Prostate gland (tissue), 2 donors: ENCODE results near the gene FOXB2. TPM values are rescaled to one million over a fixed set of nuclear protein-coding genes. Genes with fewer than 3 reads are reported as not detected.

Experiments used
- DNase-seq: peaks from one replicate; pipeline ENCODE4 v3.0.0-alpha.2; 2019; ENCODE audit warnings: low spot score
- H3K27ac ChIP-seq, 2 donors: fragments of 200-600 bp; sonication (generic); 2 replicates each; pipeline ENCODE4 v1.5.1; 2017 to 2019
- H3K27me3 ChIP-seq: fragments of 200-600 bp; sonication (generic); replicated peaks from 2 replicates; pipeline ENCODE4 v1.5.1; 2019; ENCODE audit not compliant: insufficient read depth
- H3K36me3 ChIP-seq, 2 donors: fragments of 200-600 bp; sonication (generic); 1 replicate in 1 of 2; 2 replicates in 1 of 2; pipeline versions ENCODE4 v1.5.1 to v1.8.1; 2017 to 2019
- H3K4me1 ChIP-seq: fragments of 200-600 bp; sonication (generic); replicated peaks from 2 replicates; pipeline ENCODE4 v1.5.1; 2019
- H3K4me3 ChIP-seq, 2 donors: fragments of 200-600 bp; sonication (generic); 2 replicates each; pipeline ENCODE4 v1.5.1; 2017 to 2019
- H3K9me3 ChIP-seq: fragments of 200-600 bp; sonication (generic); 2 replicates; pipeline ENCODE4 v1.5.1; 2017
- POLR2A ChIP-seq: fragments of 450-650 bp; IDR thresholded peaks from one replicate; pipeline ENCODE4 v1.6.1; 2016; ENCODE audit warnings: antibody characterized with exemption, mild to moderate bottlenecking
- POLR2AphosphoS5 ChIP-seq: sonication (generic); formaldehyde crosslinking; IDR thresholded peaks from one replicate; pipeline ENCODE4 v1.6.1; 2017; ENCODE audit warnings: antibody characterized with exemption
- WGBS: methylation state at CpG from one replicate; pipeline ENCODE4 v1.1.5; 2018; 5-methylcytosine and 5-hydroxymethylcytosine counted together
- intact Hi-C: fragments of 100-400 bp; cut with DNase I; formaldehyde crosslinking; loops from one replicate; pipeline ENCODE4 v1.14.2; 2022
- total RNA-seq, 2 donors: library from RNA; depleted of rRNA; stranded (reverse); fragments of >200 nt; gene quantifications; one replicate each; pipeline ENCODE4 v1.1.0, GENCODE V29; 2016
- TF ChIP-seq, protein P1 (sequence below), 4 experiments: fragments of 200-600 bp in 2 of 4; fragments of 450-650 bp in 2 of 4; sonication (generic) in 2 of 4; IDR thresholded peaks; 1 replicate in 3 of 4; 2 replicates in 1 of 4; pipeline ENCODE4 v1.5.1; 2016 to 2019; ENCODE audit warnings: antibody characterized with exemption in 4 of 4, mild to moderate bottlenecking in 2 of 4, moderate library complexity in 2 of 4

The FOXB2 gene
- total RNA-seq, 2 donors from 2014 or later: not detected

DNA sequence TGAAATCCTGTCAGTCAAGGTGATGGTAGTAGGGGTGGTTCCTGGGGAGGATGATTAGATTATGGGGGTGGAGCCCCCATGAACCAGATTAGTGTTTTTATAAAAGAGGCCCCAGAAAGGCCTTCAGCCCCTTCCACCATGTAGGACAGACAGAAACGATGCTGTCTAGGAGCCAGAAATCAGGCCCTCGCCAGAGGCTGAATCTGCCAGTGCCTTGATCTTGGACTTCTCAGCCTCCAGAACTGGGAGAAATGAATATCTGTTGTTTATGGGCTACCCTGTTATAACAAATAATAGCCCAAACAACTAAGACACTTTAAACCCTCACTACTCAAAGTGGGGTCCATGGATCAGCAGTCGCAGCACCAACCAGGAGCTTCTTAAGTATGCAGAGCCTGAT is 20.2 kb upstream of the FOXB2 start:
- H3K4me1 ChIP-seq: no peaks in the 10 kb centered on the region
- no peak overlapping the region for H3K4me3 ChIP-seq
- H3K36me3 ChIP-seq: no peaks in the 10 kb centered on the region
- H3K9me3 ChIP-seq: no peaks in the 10 kb centered on the region
- TF ChIP-seq POLR2A (no peak), POLR2AphosphoS5 (no peak)
- TF ChIP-seq, protein P1, sequence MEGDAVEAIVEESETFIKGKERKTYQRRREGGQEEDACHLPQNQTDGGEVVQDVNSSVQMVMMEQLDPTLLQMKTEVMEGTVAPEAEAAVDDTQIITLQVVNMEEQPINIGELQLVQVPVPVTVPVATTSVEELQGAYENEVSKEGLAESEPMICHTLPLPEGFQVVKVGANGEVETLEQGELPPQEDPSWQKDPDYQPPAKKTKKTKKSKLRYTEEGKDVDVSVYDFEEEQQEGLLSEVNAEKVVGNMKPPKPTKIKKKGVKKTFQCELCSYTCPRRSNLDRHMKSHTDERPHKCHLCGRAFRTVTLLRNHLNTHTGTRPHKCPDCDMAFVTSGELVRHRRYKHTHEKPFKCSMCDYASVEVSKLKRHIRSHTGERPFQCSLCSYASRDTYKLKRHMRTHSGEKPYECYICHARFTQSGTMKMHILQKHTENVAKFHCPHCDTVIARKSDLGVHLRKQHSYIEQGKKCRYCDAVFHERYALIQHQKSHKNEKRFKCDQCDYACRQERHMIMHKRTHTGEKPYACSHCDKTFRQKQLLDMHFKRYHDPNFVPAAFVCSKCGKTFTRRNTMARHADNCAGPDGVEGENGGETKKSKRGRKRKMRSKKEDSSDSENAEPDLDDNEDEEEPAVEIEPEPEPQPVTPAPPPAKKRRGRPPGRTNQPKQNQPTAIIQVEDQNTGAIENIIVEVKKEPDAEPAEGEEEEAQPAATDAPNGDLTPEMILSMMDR (IDR thresholded peaks at IDR 0.05): no peak
- no peaks in the 10 kb centered on the region for H3K27me3 ChIP-seq
- H3K27ac ChIP-seq: no peak overlapping the region
- intact Hi-C loops: loop anchor here (10.0 kb wide), 1 partner anchor 554 kb away; no protein-coding TSS in a partner anchor
- DNase-seq: no peak
- WGBS: 90% methylated on average over 3 of the region's 3 CpGs

DNA sequence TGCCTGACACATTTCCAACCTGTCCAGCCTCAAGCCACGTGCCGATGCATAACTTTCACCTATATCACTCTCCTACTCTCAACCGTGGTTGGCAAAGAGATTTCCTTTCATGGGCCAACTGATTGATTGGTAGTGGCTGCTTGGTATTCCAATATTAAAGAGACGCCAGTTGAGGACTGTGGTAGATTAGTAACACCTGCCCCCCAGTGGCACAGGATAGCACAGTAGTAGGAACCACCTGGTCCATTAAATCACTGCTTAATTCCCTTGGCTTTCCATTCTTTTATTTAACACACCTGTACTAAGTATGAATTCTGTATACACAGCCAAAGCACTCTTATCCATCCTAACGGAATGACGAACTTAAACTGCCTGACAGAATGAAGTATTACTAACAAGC is 19.1 kb upstream of the FOXB2 start:
- H3K27me3 ChIP-seq: no peaks in the 10 kb centered on the region
- H3K4me3 ChIP-seq: no peak overlapping the region
- intact Hi-C loops: no loop called here
- 74% methylated on average over 6 of the region's 6 CpGs for WGBS
- TF ChIP-seq POLR2A: no peak
- TF ChIP-seq, protein P1 (IDR thresholded peaks at IDR 0.05): no peak
- no peak for TF ChIP-seq POLR2AphosphoS5
- no peaks in the 10 kb centered on the region for H3K36me3 ChIP-seq
- no peak overlapping the region for H3K27ac ChIP-seq
- no peaks in the 10 kb centered on the region for H3K4me1 ChIP-seq
- no peak for DNase-seq
- H3K9me3 ChIP-seq: no peaks in the 10 kb centered on the region

DNA sequence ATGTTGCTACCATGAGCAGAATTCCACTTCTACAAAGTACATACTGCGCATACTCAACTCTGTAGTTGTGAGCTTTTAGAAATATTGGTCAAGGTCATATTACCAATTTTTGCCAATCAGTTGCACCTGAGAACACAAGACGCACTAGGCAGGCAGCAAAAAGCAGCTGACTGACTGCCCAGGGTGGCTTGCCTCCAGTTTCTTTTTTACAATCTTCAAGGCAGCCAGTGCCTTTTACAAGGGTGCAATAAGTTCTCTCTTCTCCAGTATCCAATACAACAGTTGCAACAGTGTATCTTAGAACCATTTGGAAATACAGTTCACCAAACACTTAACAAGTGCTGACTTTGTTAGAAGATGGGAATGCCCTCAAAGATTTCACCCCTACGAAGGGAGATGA is 16.1 kb upstream of the FOXB2 start:
- H3K9me3 ChIP-seq: no peaks in the 10 kb centered on the region
- no peak overlapping the region for H3K4me3 ChIP-seq
- TF ChIP-seq POLR2A (no peak), POLR2AphosphoS5 (peak; percentile 89)
- peak; percentile 46 for DNase-seq
- no peak overlapping the region for H3K27ac ChIP-seq
- no peaks in the 10 kb centered on the region for H3K4me1 ChIP-seq
- WGBS: 56% methylated on average over 3 of the region's 3 CpGs
- intact Hi-C loops: no loop called here
- no peaks in the 10 kb centered on the region for H3K27me3 ChIP-seq
- no peaks in the 10 kb centered on the region for H3K36me3 ChIP-seq

DNA sequence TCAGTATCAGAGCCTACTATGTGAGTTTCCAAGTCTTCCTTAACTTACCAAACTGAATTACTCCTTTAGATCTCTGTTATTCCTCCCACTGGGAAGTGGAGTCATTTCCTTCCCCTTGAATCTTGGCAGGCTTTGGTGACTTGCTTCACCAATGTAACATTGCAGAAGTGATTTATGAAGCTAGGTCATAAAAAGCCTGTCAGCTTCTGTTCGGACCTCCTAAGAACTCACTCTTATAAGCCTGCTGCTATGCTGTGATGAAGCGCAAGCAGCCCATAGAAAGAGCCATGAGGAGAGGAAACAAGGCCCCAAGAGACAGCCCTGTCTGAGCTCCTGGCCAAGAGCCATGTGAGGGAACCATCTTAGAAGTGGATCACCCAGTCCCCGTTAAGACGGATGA is 14.2 kb upstream of the FOXB2 start:
- H3K9me3 ChIP-seq: no peaks in the 10 kb centered on the region
- DNase-seq: no peak
- 46% methylated on average over 4 of the region's 4 CpGs for WGBS
- H3K27ac ChIP-seq: no peak overlapping the region
- no peaks in the 10 kb centered on the region for H3K36me3 ChIP-seq
- no peak overlapping the region for H3K4me3 ChIP-seq
- TF ChIP-seq, protein P1 (IDR thresholded peaks at IDR 0.05): no peak
- no peak for TF ChIP-seq POLR2A
- TF ChIP-seq POLR2AphosphoS5: no peak
- intact Hi-C loops: no loop called here
- no peaks in the 10 kb centered on the region for H3K4me1 ChIP-seq
- no peaks in the 10 kb centered on the region for H3K27me3 ChIP-seq

DNA sequence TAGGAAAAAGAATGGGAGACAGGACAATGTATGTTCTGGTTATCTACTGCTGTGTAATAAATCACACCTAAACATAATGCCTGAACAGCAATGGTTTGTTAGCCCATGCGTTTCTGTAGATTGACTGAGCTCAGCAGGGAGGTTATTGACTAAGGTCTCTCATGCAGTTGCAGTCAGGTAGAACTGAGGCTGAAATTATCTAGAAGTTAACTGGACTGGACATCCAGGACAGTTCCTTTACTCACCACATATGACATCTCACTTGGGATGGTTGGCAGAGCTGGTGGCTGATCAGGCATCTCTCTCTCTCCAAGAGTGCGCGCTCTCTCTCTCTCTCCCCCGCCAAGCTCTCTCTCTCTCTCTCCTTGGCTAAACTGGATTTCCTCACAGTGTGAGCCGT is 8.9 kb upstream of the FOXB2 start:
- Histone ChIP-seq H3K4me1 (peaks cover 2% of the 10 kb centered on the region), H3K27ac (no peak overlapping the region), H3K4me3 (no peak overlapping the region), H3K36me3 (no peaks in the 10 kb centered on the region), H3K9me3 (no peaks in the 10 kb centered on the region), H3K27me3 (peaks cover 43% of the 10 kb centered on the region)
- TF ChIP-seq POLR2AphosphoS5 (no peak), POLR2A (no peak)
- TF ChIP-seq, protein P1 (IDR thresholded peaks at IDR 0.05): no peak
- DNase-seq: no peak
- intact Hi-C loops: no loop called here
- WGBS: 53% methylated on average over 5 of the region's 5 CpGs
